Endodermal cell (in vitro differentiated cells): ENCODE results near the gene SLFN12. TPM values are rescaled to one million over a fixed set of nuclear protein-coding genes. Genes with fewer than 3 reads are reported as not detected.

Experiments used
- DNase-seq: peaks from one replicate; pipeline ENCODE4 v3.0.0-alpha.2; 2017
- H3K27ac ChIP-seq: 2 replicates; pipeline ENCODE4 v1.5.1; 2013; ENCODE audit warnings: mild to moderate bottlenecking, low read depth, low read length, moderate library complexity
- H3K27me3 ChIP-seq: 2 replicates; pipeline ENCODE4 v1.6.1; 2013; ENCODE audit warnings: mild to moderate bottlenecking, low read length, moderate library complexity; ENCODE audit not compliant: insufficient read depth, control insufficient read depth, poor library complexity, severe bottlenecking
- H3K36me3 ChIP-seq: 2 replicates; pipeline ENCODE4 v1.7.0; 2013; ENCODE audit warnings: mild to moderate bottlenecking, low read length, moderate library complexity; ENCODE audit not compliant: control insufficient read depth, insufficient read depth
- H3K4me1 ChIP-seq: one replicate; pipeline ENCODE4 v1.7.0; 2013; ENCODE audit warnings: low read length; ENCODE audit not compliant: control insufficient read depth, insufficient read depth
- H3K4me3 ChIP-seq: 2 replicates; pipeline ENCODE4 v1.5.1; 2013; ENCODE audit warnings: mild to moderate bottlenecking, low read length, moderate library complexity
- H3K9ac ChIP-seq: 2 replicates; pipeline ENCODE4 v1.6.1; 2013; ENCODE audit warnings: mild to moderate bottlenecking, low read length, moderate library complexity; ENCODE audit not compliant: poor library complexity, severe bottlenecking; ENCODE audit errors: extremely low read depth
- H3K9me3 ChIP-seq: 2 replicates; pipeline ENCODE4 v1.6.1; 2013; ENCODE audit warnings: mild to moderate bottlenecking, low read length, moderate library complexity; ENCODE audit not compliant: control insufficient read depth
- H3K27ac Mint-ChIP-seq: 2 replicates; pipeline ENCODE4 v1.8.0; 2020; ENCODE audit warnings: mixed read lengths
- H3K27me3 Mint-ChIP-seq: 2 replicates; pipeline ENCODE4 v1.8.0; 2021; ENCODE audit warnings: mild to moderate bottlenecking, mixed read lengths; ENCODE audit not compliant: insufficient read depth
- H3K36me3 Mint-ChIP-seq: 2 replicates; pipeline ENCODE4 v1.8.0; 2020; ENCODE audit warnings: low read depth, mixed read lengths
- H3K4me1 Mint-ChIP-seq: 2 replicates; pipeline ENCODE4 v1.8.0; 2020; ENCODE audit warnings: mixed read lengths
- H3K4me3 Mint-ChIP-seq: 2 replicates; pipeline ENCODE4 v1.8.0; 2020; ENCODE audit warnings: mild to moderate bottlenecking, moderate library complexity, mixed read lengths
- H3K9me3 Mint-ChIP-seq: 2 replicates; pipeline ENCODE4 v1.8.0; 2020; ENCODE audit warnings: mild to moderate bottlenecking, mixed read lengths
- CTCF ChIP-seq: fragments of 200-600 bp; sonication (generic); conservative IDR thresholded peaks from 2 replicates; pipeline ENCODE4 v1.5.0; 2021; ENCODE audit warnings: antibody characterized with exemption, mild to moderate bottlenecking
- WGBS, 2 experiments: methylation state at CpG; one replicate each; pipeline versions ENCODE4 v1.1.5 to v1.1.7; 2013; ENCODE audit warnings: missing lambda C conversion rate in 2 of 2, mixed read lengths in 1 of 2; ENCODE audit not compliant: insufficient coverage in 1 of 2, insufficient read length in 1 of 2; 5-methylcytosine and 5-hydroxymethylcytosine counted together
- total RNA-seq, 2 donors: library from RNA; stranded (reverse); fragmentation: NEBNext Ultra II Directional in 1 of 2; extraction: Animal tissue kit (Norgen Biotek cat#: 25700) in 1 of 2; gene quantifications; 2 replicates in 1 of 2; 3 replicates in 1 of 2; pipeline ENCODE4 v1.2.1, GENCODE V29; 2021

The SLFN12 gene
- total RNA-seq, 2 donors from 2014 or later: 3.7 to 4.9 TPM

- Mint-ChIP-seq H3K27ac (no peak overlapping the region), H3K4me3 (peak overlapping the region; percentile 64), H3K9me3 (peaks cover 7% of the 10 kb centered on the region), H3K36me3 (no peaks in the 10 kb centered on the region), H3K27me3 (peaks cover 79% of the 10 kb centered on the region), H3K4me1 (peaks cover 10% of the 10 kb centered on the region)
- no peaks in the 10 kb centered on the region for H3K36me3 ChIP-seq
- peaks cover 5% of the 10 kb centered on the region for H3K4me1 ChIP-seq
- H3K9ac ChIP-seq: no peak overlapping the region
- WGBS, 2 experiments: 0 to 6% methylated on average over 1 to 16 of the region's 25 CpGs
- no peak for TF ChIP-seq CTCF
- peaks cover 95% of the 10 kb centered on the region for H3K27me3 ChIP-seq
- DNase-seq: peak; percentile 57
- no peaks in the 10 kb centered on the region for H3K9me3 ChIP-seq
- no peak overlapping the region for H3K27ac ChIP-seq
- peak overlapping the region; percentile 77 for H3K4me3 ChIP-seq
These were observed 59.3 kb downstream of the SLFN12 start for GRCh38 chr17:35372846-35373533.

GRCh38 chr17:35371934-35372333 lies 60.4 kb downstream of the SLFN12 start:
- H3K36me3 Mint-ChIP-seq: no peaks in the 10 kb centered on the region
- DNase-seq: no peak
- H3K27ac Mint-ChIP-seq: no peak overlapping the region
- Histone ChIP-seq H3K4me1 (peaks cover 5% of the 10 kb centered on the region), H3K27ac (no peak overlapping the region), H3K9me3 (no peaks in the 10 kb centered on the region), H3K9ac (no peak overlapping the region), H3K4me3 (no peak overlapping the region), H3K36me3 (no peaks in the 10 kb centered on the region), H3K27me3 (peaks cover 95% of the 10 kb centered on the region)
- TF ChIP-seq CTCF: no peak
- H3K4me1 Mint-ChIP-seq: peaks cover 10% of the 10 kb centered on the region
- peaks cover 7% of the 10 kb centered on the region for H3K9me3 Mint-ChIP-seq
- H3K4me3 Mint-ChIP-seq: no peak overlapping the region
- WGBS, 2 experiments: 79 to 100% methylated on average over 1 to 3 of the region's 3 CpGs
- peaks cover 72% of the 10 kb centered on the region for H3K27me3 Mint-ChIP-seq

- no peaks in the 10 kb centered on the region for H3K4me1 ChIP-seq
- Mint-ChIP-seq H3K9me3 (peaks cover 7% of the 10 kb centered on the region), H3K36me3 (no peaks in the 10 kb centered on the region), H3K27ac (no peak overlapping the region), H3K27me3 (peaks cover 65% of the 10 kb centered on the region), H3K4me1 (no peaks in the 10 kb centered on the region), H3K4me3 (no peak overlapping the region)
- peaks cover 76% of the 10 kb centered on the region for H3K27me3 ChIP-seq
- H3K9ac ChIP-seq: no peak overlapping the region
- no peak overlapping the region for H3K4me3 ChIP-seq
- no peak for DNase-seq
- no peaks in the 10 kb centered on the region for H3K36me3 ChIP-seq
- no peaks in the 10 kb centered on the region for H3K9me3 ChIP-seq
- H3K27ac ChIP-seq: no peak overlapping the region
- TF ChIP-seq CTCF: no peak
- 79 to 80% methylated on average over 2 to 4 of the region's 4 CpGs for WGBS, 2 experiments
These were observed 64.0 kb downstream of the SLFN12 start for GRCh38 chr17:35368081-35368830.
